Sciatic nerve (tissue), 2 donors: ENCODE data around the gene TENM3. TPM values are rescaled to one million over a fixed set of nuclear protein-coding genes. Genes with fewer than 3 reads are reported as not detected.

Experiments used
- ATAC-seq: fragments of 200-7000 bp; cut with Tn5 transposase; one replicate; pipeline ENCODE4 v1.9.1; 2020; ENCODE audit warnings: mild to moderate bottlenecking, moderate library complexity
- DNase-seq: peaks from one replicate; pipeline ENCODE4 v3.0.0-alpha.2; 2020; ENCODE audit warnings: low spot score
- intact Hi-C: fragments of 100-400 bp; cut with DNase I; formaldehyde crosslinking; loops from one replicate; pipeline ENCODE4 v1.14.2; 2022
- total RNA-seq: library from RNA; stranded (reverse); fragmentation: NEBNext Ultra II Directional; extraction: Animal tissue kit (Norgen Biotek cat#: 25700); gene quantifications from one replicate; pipeline ENCODE4 v1.2.1, GENCODE V29; 2021
- donor health status: DM: no; HTN: no; CAD: no.
- donor health status: DM: no; HTN: no; CAD: no.

TENM3 gene
- total RNA-seq, 1 donor from 2014 or later = 38.2 TPM

- intact Hi-C loops = no loop called here
- ATAC-seq (no peak), DNase-seq (no peak)
Observed at GRCh38 chr4:182604953-182605352, 361.8 kb downstream of the TENM3 start.

GRCh38 chr4:182608525-182608924 is 365.3 kb downstream of the TENM3 start:
- ATAC-seq (no peak), DNase-seq (no peak)
- intact Hi-C loops = no loop called here

GRCh38 chr4:182616476-182616875 is 373.3 kb downstream of the TENM3 start:
- intact Hi-C loops = no loop called here
- ATAC-seq (no peak), DNase-seq (no peak)

- ATAC-seq (no peak), DNase-seq (no peak)
- intact Hi-C loops = no loop called here
Observed at GRCh38 chr4:182619660-182620059, 376.5 kb downstream of the TENM3 start.

- no peak for DNase-seq
- intact Hi-C loops = no loop called here
- ATAC-seq = no peak
Observed at GRCh38 chr4:182620111-182620980, 377.1 kb downstream of the TENM3 start.

- DNase-seq = no peak
- intact Hi-C loops = no loop called here
- ATAC-seq = no peak
Observed at GRCh38 chr4:182624281-182624680, 381.1 kb downstream of the TENM3 start.

- ATAC-seq (no peak), DNase-seq (no peak)
- intact Hi-C loops = no loop called here
Observed at GRCh38 chr4:182625193-182625592, 382.0 kb downstream of the TENM3 start.

GRCh38 chr4:182627996-182628395 is 384.8 kb downstream of the TENM3 start:
- no peak for ATAC-seq
- no peak for DNase-seq
- intact Hi-C loops = no loop called here

GRCh38 chr4:182628544-182628943 is 385.3 kb downstream of the TENM3 start:
- ATAC-seq = no peak
- intact Hi-C loops = no loop called here
- no peak for DNase-seq

- intact Hi-C loops = no loop called here
- ATAC-seq (no peak), DNase-seq (no peak)
Observed at GRCh38 chr4:182629096-182629495, 385.9 kb downstream of the TENM3 start.

GRCh38 chr4:182640491-182640890 is 397.3 kb downstream of the TENM3 start:
- no peak for ATAC-seq
- intact Hi-C loops = no loop called here

GRCh38 chr4:182640932-182641331 is 397.7 kb downstream of the TENM3 start:
- ATAC-seq = no peak
- no peak for DNase-seq
- intact Hi-C loops = no loop called here

More at GRCh38 chr4:182640491-182640890, 397.3 kb downstream of the TENM3 start:
- DNase-seq = no peak

GRCh38 chr4:182642831-182643230 is 399.6 kb downstream of the TENM3 start:
- DNase-seq = no peak
- ATAC-seq = no peak
- intact Hi-C loops = no loop called here

- ATAC-seq = no peak
- intact Hi-C loops = no loop called here
Observed at GRCh38 chr4:182643801-182644682, 400.8 kb downstream of the TENM3 start.

GRCh38 chr4:182644683-182645050 is 401.5 kb downstream of the TENM3 start:
- DNase-seq (no peak), ATAC-seq (no peak)
- intact Hi-C loops = no loop called here

More at GRCh38 chr4:182643801-182644682, 400.8 kb downstream of the TENM3 start:
- DNase-seq = no peak

- intact Hi-C loops = no loop called here
- DNase-seq (no peak), ATAC-seq (no peak)
Observed at GRCh38 chr4:182645511-182645910, 402.3 kb downstream of the TENM3 start.

- ATAC-seq (no peak), DNase-seq (no peak)
- intact Hi-C loops = no loop called here
Observed at GRCh38 chr4:182647646-182648300, 404.6 kb downstream of the TENM3 start.

GRCh38 chr4:182648766-182649165 is 405.6 kb downstream of the TENM3 start:
- DNase-seq = no peak
- intact Hi-C loops = no loop called here
- ATAC-seq = no peak

- intact Hi-C loops = no loop called here
- no peak for DNase-seq
- ATAC-seq = no peak
Observed at GRCh38 chr4:182649698-182650477, 406.7 kb downstream of the TENM3 start.
